HG03571 (cell line): ENCODE results near the gene CMIP.
A peak's percentile ranks its signal among the peaks of the same experiment; 100 is the strongest.

ENCODE experiments used
- ATAC-seq: cut with Tn5 transposase; IDR thresholded peaks from one replicate; pipeline ENCODE4 v1.9.1; 2021; ENCODE audit not compliant: unreplicated experiment

Gene CMIP

DNA sequence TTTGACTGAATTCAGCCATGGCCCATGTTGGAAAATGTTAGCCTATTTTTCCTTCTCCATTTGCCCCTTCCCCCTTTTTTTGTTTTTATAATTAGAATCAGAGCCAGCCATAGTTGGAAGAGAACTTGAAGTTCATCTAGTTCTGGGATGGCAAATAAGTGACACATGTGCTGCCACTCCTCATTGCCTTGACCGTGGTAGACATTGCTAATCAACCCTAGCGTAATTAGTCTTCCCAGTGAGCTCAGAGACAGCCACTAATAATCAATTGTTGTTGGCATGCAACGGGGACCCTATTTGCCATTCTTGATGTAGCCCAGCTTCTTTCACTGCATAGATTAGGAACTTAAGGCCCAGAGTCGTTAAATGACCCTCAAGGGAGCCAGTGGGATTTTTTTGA lies 16.6 kb downstream of the CMIP start:
- ATAC-seq, result no peak

GRCh38 chr16:81461766-81462165 lies 17.2 kb downstream of the CMIP start:
- ATAC-seq, result no peak

GRCh38 chr16:81462683-81463082 lies 18.1 kb downstream of the CMIP start:
- no peak for ATAC-seq

GRCh38 chr16:81463296-81463890 lies 18.8 kb downstream of the CMIP start:
- no peak for ATAC-seq

GRCh38 chr16:81464279-81464678 lies 19.7 kb downstream of the CMIP start:
- no peak for ATAC-seq

GRCh38 chr16:81465375-81465943 lies 20.9 kb downstream of the CMIP start:
- no peak for ATAC-seq

DNA sequence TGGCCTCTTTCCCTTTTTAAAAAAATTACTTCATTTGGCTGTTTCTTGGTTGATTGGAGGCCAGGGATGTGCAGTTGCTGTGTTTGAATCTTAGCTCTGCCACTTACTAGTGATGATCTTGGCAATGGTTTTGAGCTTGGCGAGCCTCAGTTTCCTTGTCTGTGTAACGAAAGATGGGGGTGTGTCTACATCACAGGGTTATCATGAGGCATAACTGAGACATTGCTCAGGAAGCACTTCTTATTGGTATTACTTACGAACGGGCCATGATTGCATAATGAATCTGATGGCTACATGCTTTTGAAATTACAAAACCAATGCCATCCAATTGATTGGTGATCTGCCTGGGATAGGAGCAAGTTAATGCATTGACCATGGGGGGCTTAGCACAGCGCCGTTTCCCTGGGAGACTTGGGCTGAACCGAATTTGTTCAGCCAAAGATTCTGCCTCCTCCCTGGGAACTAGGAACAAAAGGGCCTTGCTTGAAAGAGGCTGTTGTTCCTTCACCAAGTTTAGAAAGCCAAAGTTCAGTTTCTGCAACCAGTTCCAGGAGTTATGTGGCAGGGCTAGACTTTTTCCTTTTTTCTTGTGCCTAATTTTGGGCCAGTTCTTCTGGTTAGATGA lies 21.9 kb downstream of the CMIP start:
- no peak for ATAC-seq

GRCh38 chr16:81467072-81467471 lies 22.5 kb downstream of the CMIP start:
- ATAC-seq, result no peak

DNA sequence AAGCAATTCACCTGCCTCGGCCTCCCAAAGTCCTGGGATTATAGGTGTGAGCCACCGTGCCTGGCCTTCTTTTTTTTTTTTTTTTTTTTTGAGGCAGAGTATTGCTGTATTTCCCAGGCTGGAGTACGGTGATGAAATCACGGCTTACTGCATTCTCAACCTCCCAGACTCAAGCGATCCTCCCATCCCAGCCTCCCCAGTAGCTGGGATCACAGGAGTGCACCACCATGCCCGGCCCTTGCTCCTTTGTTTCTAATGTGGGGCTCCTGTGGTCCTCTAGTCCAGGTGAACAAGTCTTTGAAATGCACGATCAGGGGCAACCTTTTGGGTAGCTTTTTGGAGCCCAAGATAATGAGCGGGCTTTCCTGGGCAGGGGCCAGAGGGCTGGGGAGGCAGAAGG lies 23.2 kb downstream of the CMIP start:
- ATAC-seq, result no peak

DNA sequence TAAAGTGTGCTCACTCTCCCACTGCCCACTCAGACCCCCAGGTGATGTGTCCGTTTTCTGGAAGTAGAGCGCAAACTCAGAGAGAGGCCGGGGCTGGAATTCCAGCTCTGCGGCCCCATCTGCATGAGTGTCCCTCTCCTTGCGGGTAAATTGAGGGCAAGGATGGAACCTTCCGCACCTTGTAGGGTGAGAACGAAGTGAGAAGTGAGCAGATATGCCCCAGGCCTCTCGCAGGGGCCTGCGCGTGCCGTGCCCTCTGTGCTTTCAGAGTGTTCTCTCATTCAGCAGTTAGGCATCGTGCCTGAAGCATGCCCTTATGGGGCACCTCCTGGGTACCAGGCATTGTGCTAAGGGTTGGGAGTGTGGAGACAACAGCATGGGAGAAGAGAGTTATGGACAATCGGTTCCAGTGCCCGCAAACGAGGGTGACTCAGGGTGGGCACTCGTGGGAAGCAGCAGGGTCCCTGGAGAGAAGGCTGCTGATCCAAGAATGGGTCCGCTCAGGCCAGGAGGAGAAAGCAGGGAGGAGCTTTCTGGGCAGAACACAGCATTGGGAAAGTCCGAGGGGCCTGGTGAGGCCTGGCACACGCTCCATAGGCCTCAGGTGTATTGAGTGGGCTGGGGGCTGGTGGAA lies 23.8 kb downstream of the CMIP start:
- ATAC-seq, result no peak

- no peak for ATAC-seq
Observed at GRCh38 chr16:81469183-81469677, 24.6 kb downstream of the CMIP start.

- peak; percentile 89 for ATAC-seq
Observed at GRCh38 chr16:81469710-81470535, 25.3 kb downstream of the CMIP start.

- no peak for ATAC-seq
Observed at GRCh38 chr16:81470796-81471636, 26.4 kb downstream of the CMIP start.

DNA sequence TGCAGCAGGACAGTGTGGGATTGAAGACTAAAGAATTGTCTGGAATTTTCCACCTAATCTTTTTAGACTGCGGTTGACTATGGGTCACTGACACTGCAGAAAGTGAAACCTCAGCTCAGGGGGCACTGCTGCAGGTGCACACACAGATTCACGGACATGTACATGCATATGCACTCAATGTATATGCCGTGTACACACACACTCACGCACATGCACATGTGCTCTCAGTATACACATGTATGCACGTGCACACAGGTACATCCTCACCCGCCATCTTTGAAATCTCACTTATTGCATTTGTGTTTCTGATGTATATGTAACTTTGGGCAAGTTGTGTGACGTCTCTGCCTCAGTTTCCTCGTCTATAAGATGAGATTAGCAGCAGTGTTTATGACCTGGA lies 27.3 kb downstream of the CMIP start:
- ATAC-seq, result no peak

DNA sequence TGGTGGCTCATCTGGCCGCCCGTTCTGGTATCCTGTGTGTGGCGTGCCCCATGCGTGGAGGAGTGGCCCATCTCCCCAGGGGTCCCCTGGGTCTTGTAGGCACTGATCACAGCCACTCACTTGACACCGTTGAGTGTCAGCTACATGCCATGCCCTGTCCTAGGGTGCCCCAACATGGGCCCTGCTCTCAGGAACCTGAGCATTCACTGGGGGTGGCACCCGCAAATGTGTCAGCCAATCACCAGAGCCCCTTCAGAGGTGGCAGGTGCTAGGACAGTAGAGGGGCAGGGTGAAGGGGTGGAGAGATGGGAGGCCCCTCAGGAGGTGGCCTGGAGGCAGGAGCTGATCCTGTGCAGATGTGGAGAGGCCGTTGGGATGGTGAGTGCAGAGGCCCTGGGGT lies 27.8 kb downstream of the CMIP start:
- no peak for ATAC-seq

DNA sequence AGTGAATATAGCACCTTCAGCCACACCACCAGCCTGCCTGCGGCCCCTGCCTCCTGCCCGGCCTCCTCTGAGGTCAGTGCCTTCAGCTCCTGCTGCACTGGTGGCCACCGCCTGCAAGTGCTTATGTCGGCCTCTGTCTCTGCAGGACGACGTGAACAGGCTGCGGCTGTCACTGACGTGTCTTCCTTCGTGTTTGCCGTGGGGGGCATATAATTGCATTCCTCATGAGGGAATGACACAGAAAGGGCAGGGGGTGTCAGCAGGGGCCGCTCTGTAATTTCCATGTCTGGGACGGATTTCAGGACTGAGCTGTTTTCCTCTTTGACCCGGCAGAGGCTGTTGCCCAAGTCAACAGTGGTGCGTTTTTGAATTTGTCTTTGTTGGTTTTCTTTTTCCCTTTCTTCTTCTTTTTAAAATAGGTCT lies 28.5 kb downstream of the CMIP start:
- ATAC-seq, result no peak

- ATAC-seq, result no peak
Observed at GRCh38 chr16:81473558-81473957, 28.9 kb downstream of the CMIP start.

DNA sequence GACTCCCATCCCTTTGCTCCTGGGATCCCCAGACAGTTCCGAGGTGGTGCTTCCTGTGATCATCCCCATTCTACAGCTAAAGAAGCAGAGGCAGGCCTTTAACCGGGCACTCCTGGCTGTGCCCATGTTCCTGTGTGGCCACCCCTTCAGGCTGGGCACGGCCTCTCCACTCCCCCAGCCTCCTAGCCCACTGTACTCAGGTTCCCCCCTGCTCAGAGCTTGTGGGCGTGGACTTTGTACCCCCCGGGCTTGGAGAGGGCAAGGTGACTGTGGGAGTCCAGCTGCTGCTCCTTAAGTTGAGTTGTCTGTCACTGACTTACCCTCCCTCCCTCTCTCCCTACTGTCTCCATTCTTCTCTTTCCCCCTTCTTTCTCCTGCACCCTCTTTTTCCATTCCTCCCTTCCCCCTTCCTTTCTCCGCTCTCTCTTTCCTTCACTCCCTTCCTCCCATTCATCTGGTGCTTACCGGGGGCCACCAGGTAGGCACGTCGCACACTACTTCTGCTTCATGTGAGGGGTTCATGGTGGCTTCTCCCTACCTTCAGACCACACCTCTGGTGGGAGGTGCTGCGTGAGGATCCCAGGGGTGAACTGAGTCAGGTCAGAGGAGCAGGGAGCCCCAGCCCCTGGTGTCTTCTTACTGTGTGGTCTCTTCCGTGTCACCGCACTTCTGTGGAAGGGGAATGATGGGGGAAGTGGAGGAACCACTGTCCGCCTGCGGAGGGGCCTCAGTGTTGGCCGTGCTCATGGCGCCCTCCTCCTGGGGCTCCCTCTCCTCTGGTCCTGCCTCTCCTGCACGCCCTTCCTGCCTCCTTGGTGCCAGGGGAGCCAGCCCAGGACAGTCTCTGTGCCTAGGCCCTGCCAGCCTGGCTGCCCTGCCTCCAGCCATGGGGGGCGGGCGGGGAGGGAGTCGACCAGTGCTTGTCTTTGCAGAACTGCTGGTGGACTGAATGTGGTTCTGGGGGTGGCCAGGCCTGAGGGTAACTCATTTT lies 29.7 kb downstream of the CMIP start:
- no peak for ATAC-seq
